A673 (cell line): ENCODE data around the gene TRIM39. TPM values are rescaled to one million over a fixed set of nuclear protein-coding genes. Genes with fewer than 3 reads are reported as not detected.

Experiments
- BruUV-seq: library from RNA; stranded (reverse); fragments of 400-500 nt; replicated peaks from 2 replicates; lab custom pipeline; 2021; lab: Mats Ljungman, UMichigan
- CTCF ChIA-PET: fragments of 300-600 bp; sonication (Branson Sonifier 250); formaldehyde crosslinking; loops from one replicate; lab custom pipeline; 2022; ENCODE audit warnings: antibody characterized with exemption; lab: Charles Lee
- POLR2A ChIA-PET: fragments of 300-600 bp; sonication (Branson Sonifier 250); formaldehyde crosslinking; loops from one replicate; lab custom pipeline; 2022; ENCODE audit warnings: antibody characterized with exemption; ENCODE audit not compliant: low non-redundant PET; lab: Charles Lee
- DNase-seq: peaks from one replicate; pipeline ENCODE4 v3.0.0-alpha.2; 2015; ENCODE audit warnings: low spot score
- H3K27ac ChIP-seq: fragments of 200-600 bp; sonication (generic); 2 replicates; pipeline ENCODE4 v1.5.1; 2016; ENCODE audit warnings: mixed run types, low read depth, mild to moderate bottlenecking, mixed read lengths, antibody characterized with exemption, low read length; ENCODE audit not compliant: poor library complexity, severe bottlenecking
- H3K27me3 ChIP-seq: fragments of 200-600 bp; sonication (generic); replicated peaks from 2 replicates; pipeline ENCODE4 v1.6.1; 2017; ENCODE audit warnings: mixed run types, low read depth, mild to moderate bottlenecking, mixed read lengths, antibody characterized with exemption, low read length; ENCODE audit not compliant: insufficient read depth, poor library complexity
- H3K36me3 ChIP-seq: fragments of 200-600 bp; sonication (generic); 2 replicates; pipeline ENCODE4 v1.6.1; 2016; ENCODE audit warnings: mixed run types, mild to moderate bottlenecking, mixed read lengths, antibody characterized with exemption, low read length; ENCODE audit not compliant: insufficient read depth, poor library complexity, severe bottlenecking
- H3K4me1 ChIP-seq: fragments of 200-600 bp; sonication (generic); 2 replicates; pipeline ENCODE4 v1.6.1; 2017; ENCODE audit warnings: mixed run types, mild to moderate bottlenecking, mixed read lengths, antibody characterized with exemption, low read length; ENCODE audit not compliant: insufficient read depth, poor library complexity, severe bottlenecking
- H3K4me3 ChIP-seq: fragments of 200-600 bp; sonication (generic); 2 replicates; pipeline ENCODE4 v1.5.1; 2016; ENCODE audit warnings: low read depth, mixed run types, mild to moderate bottlenecking, mixed read lengths, low read length; ENCODE audit not compliant: poor library complexity, severe bottlenecking
- H3K9me3 ChIP-seq: fragments of 200-600 bp; sonication (generic); 2 replicates; pipeline ENCODE4 v1.6.1; 2016; ENCODE audit warnings: mixed run types, low read depth, mild to moderate bottlenecking, mixed read lengths, antibody characterized with exemption, low read length; ENCODE audit not compliant: poor library complexity, severe bottlenecking
- EZH2 ChIP-seq: fragments of 200-600 bp; sonication (generic); IDR thresholded peaks from 2 replicates; pipeline ENCODE4 v1.6.1; 2017; ENCODE audit warnings: borderline replicate concordance, low read depth, mild to moderate bottlenecking, mixed read lengths, antibody characterized with exemption, low read length; ENCODE audit not compliant: poor library complexity, severe bottlenecking
- intact Hi-C: fragments of 100-400 bp; cut with micrococcal nuclease; formaldehyde crosslinking; loops from one replicate; pipeline ENCODE4 v1.10.0; 2022; ENCODE audit not compliant: unreplicated experiment
- total RNA-seq: library from RNA; stranded (reverse); gene quantifications from 2 replicates; pipeline ENCODE4 v1.2.3, GENCODE V29; 2021
- TF ChIP-seq, protein P1 (sequence below): fragments of 300-800, 200-600 bp; sonication (generic); conservative IDR thresholded peaks from 2 replicates; pipeline ENCODE4 v1.5.1; 2017; ENCODE audit warnings: low read depth, mild to moderate bottlenecking, antibody characterized with exemption, low read length, moderate library complexity, mixed read lengths

TRIM39 gene
- total RNA-seq, 1 experiment from 2014 or later, result 14.3 TPM

DNA sequence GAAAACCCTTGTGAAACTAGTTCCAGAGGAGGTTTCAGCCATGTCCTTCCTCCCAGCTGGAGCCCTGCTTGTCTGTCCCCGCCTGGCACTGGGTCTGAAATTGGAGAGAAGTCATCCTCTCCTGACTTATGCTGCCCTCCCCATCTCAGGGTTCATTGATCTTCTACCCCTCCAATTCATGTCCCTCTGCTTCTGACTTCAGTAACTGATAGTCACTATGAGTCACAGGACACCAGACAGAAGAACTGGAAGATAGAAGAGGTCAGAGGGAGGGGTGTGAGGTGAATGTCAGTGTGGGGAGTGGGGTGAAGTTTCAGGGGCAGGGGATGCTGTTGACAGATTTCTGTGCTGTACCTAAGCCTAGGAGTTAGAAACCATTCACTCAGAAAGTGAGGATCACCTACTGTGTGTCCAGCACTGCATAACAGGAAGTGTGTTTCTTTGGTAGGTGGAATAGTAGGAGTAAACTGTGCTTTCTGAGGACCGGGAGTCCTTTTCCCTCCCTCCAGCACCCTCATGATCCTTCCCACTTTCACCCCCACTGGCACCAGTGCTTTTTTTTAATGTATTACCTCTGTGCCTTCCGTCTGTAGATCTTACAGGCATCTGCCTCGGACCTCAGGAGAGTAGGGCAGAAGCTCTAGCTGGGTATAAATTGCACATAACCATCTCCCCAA is 17.6 kb downstream of the TRIM39 start:
- H3K9me3 ChIP-seq, result no peaks in the 10 kb centered on the region
- no peaks in the 10 kb centered on the region for H3K4me1 ChIP-seq
- H3K36me3 ChIP-seq, result peaks cover 12% of the 10 kb centered on the region
- DNase-seq, result no peak
- TF ChIP-seq, protein P1, sequence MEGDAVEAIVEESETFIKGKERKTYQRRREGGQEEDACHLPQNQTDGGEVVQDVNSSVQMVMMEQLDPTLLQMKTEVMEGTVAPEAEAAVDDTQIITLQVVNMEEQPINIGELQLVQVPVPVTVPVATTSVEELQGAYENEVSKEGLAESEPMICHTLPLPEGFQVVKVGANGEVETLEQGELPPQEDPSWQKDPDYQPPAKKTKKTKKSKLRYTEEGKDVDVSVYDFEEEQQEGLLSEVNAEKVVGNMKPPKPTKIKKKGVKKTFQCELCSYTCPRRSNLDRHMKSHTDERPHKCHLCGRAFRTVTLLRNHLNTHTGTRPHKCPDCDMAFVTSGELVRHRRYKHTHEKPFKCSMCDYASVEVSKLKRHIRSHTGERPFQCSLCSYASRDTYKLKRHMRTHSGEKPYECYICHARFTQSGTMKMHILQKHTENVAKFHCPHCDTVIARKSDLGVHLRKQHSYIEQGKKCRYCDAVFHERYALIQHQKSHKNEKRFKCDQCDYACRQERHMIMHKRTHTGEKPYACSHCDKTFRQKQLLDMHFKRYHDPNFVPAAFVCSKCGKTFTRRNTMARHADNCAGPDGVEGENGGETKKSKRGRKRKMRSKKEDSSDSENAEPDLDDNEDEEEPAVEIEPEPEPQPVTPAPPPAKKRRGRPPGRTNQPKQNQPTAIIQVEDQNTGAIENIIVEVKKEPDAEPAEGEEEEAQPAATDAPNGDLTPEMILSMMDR, result no peak
- no peak for TF ChIP-seq EZH2
- ChIA-PET POLR2A (no interaction called here), CTCF (no interaction called here)
- peak overlapping the region; percentile 86 for H3K4me3 ChIP-seq
- H3K27me3 ChIP-seq, result no peaks in the 10 kb centered on the region
- no TSS peak for BruUV-seq
- intact Hi-C loops, result no loop called here
- no peak overlapping the region for H3K27ac ChIP-seq

DNA sequence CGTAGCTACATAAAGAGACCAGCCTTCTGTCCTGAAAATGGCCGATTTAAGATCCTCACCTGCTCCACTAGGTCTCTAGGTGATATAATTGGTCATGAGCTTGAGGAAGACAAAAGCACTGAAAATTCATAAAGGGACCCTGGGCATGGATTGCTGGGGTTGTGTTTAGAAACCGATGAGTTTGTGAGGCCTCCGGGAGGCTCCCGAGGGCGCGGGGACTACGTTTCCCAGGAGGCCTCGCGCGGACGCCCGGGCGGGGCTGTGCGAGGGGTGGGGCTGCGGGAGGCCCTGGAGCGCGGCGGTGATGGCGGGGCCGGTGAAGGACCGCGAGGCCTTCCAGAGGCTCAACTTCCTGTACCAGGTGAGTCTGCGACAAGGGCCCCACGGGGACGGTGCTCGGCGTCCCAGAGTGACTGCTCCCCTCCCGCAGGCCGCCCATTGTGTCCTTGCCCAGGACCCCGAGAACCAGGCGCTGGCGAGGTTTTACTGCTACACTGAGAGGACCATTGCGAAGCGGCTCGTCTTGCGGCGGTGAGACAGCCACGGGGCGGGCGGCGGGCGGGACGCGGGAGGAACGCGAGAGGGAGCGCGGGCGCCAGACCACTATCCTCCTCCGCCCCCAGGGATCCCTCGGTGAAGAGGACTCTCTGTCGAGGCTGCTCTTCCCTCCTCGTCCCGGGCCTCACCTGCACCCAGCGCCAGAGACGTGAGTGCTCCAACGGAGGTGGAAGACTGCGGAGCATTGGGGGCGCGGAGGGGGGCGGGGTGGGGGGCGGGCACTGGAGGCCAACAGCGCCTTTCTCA is 18.3 kb downstream of the TRIM39 start, which contains the start of gene RPP21:
RPP21 (plus strand) TSS at position 289 of the 804 bp plus-strand sequence; CDS start at position 305, 16 bp downstream.
- BruUV-seq, result no TSS peak
- Histone ChIP-seq H3K27ac (peak within 1 kb of the TSS; percentile 75), H3K4me1 (no peaks in the 10 kb centered on the region), H3K9me3 (no peaks in the 10 kb centered on the region), H3K36me3 (peaks cover 12% of the 10 kb centered on the region), H3K4me3 (peak within 1 kb of the TSS; percentile 86), H3K27me3 (no peaks in the 10 kb centered on the region)
- POLR2A ChIA-PET, result no interaction called here
- CTCF ChIA-PET, result no interaction called here
- TF ChIP-seq EZH2, result no peak
- TF ChIP-seq, protein P1, result no peak
- intact Hi-C loops, result no loop called here
- peak; percentile 90 for DNase-seq

DNA sequence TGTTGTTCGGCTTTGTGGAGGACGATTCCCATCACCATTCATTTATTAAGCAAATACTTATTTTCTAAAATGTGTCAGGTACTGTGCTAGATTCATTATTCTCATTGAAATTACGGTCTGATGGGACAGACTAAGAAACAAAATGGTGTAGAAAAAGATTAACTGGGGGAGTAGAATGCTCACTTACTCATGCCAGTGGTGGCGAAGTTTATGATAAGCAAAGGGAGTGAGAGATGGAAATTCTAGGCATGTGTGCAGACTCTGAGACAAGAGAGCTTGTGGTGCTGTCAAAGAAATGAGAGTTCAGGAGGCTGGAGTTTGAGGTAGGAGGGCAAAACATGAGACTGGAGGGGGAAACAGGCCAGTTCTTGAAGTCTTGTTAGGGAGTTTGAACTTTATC is 19.1 kb downstream of the TRIM39 start:
- intact Hi-C loops, result no loop called here
- POLR2A ChIA-PET, result no interaction called here
- Histone ChIP-seq H3K4me1 (no peaks in the 10 kb centered on the region), H3K4me3 (peak overlapping the region; percentile 86), H3K9me3 (no peaks in the 10 kb centered on the region), H3K27ac (no peak overlapping the region), H3K36me3 (peaks cover 6% of the 10 kb centered on the region), H3K27me3 (no peaks in the 10 kb centered on the region)
- TF ChIP-seq EZH2, result no peak
- TF ChIP-seq, protein P1, result no peak
- CTCF ChIA-PET, result no interaction called here
- DNase-seq, result no peak
- BruUV-seq, result TSS peak; percentile 82
